Cardiac muscle cell (in vitro differentiated cells and primary cell): Measurements from ENCODE around the gene FAM228B. TPM values are rescaled to one million over a fixed set of nuclear protein-coding genes. Genes with fewer than 3 reads are reported as not detected.
"Not testable (repeated sequence)": the region's sequence is repeated elsewhere in the genome, so short reads cannot be mapped to it uniquely, and the experiment has no call there.

Experiments used
- DNase-seq, 2 donors: peaks; one replicate each; pipeline versions ENCODE4 v3.0.0 to v3.0.0-alpha.2; 2010 to 2017; ENCODE audit warnings: low read depth in 1 of 2, low spot score in 1 of 2
- H3K27ac ChIP-seq: fragments of 200-600 bp; sonication (generic); 2 replicates; pipeline ENCODE4 v1.5.1; 2016
- H3K27me3 ChIP-seq: fragments of 200-600 bp; sonication (generic); 2 replicates; pipeline ENCODE4 v1.6.0; 2016; ENCODE audit warnings: control low read depth
- H3K36me3 ChIP-seq: fragments of 200-600 bp; sonication (generic); 2 replicates; pipeline ENCODE4 v1.5.1; 2016; ENCODE audit warnings: control low read depth
- H3K4me1 ChIP-seq: fragments of 200-600 bp; sonication (generic); 2 replicates; pipeline ENCODE4 v1.8.1; 2017; ENCODE audit warnings: low read depth, mild to moderate bottlenecking, mixed run types
- H3K4me3 ChIP-seq: fragments of 200-600 bp; sonication (generic); 2 replicates; pipeline ENCODE4 v1.5.1; 2016; ENCODE audit warnings: mild to moderate bottlenecking
- H3K9me3 ChIP-seq: fragments of 200-600 bp; sonication (generic); 2 replicates; pipeline ENCODE4 v1.5.1; 2017; ENCODE audit warnings: low read depth, mild to moderate bottlenecking, control low read depth
- CTCF ChIP-seq: IDR thresholded peaks from 2 replicates; pipeline ENCODE4 v1.5.1; 2012; ENCODE audit warnings: low read depth, mild to moderate bottlenecking, low read length
- polyA plus RNA-seq: library from polyadenylated mRNA; unstranded; fragments of >200 nt; fragmentation: Nextera tagmentation; extraction: Ambion mirVana; gene quantifications from 2 replicates; pipeline ENCODE4 v1.2.1, GENCODE V29; 2016
- total RNA-seq: library from RNA; depleted of rRNA; stranded (reverse); fragments of >200 nt; gene quantifications from 2 replicates; pipeline ENCODE4 v1.2.3, GENCODE V29; 2016

FAM228B gene
- total and polyA plus RNA-seq, 2 experiments from 2014 or later = 16.3 to 60.5 TPM

GRCh38 chr2:24191156-24191555 lies 67.9 kb downstream of the FAM228B start:
- H3K4me3 ChIP-seq = no peak overlapping the region
- H3K27ac ChIP-seq = no peak overlapping the region
- H3K4me1 ChIP-seq = no peaks in the 10 kb centered on the region
- H3K36me3 ChIP-seq = no peaks in the 10 kb centered on the region
- TF ChIP-seq CTCF = no peak
- DNase-seq = no peak
- peaks cover 5% of the 10 kb centered on the region for H3K9me3 ChIP-seq
- no peaks in the 10 kb centered on the region for H3K27me3 ChIP-seq

- TF ChIP-seq CTCF = no peak
- no peaks in the 10 kb centered on the region for H3K36me3 ChIP-seq
- no peak overlapping the region for H3K27ac ChIP-seq
- peaks cover 5% of the 10 kb centered on the region for H3K9me3 ChIP-seq
- H3K4me3 ChIP-seq = no peak overlapping the region
- H3K4me1 ChIP-seq = no peaks in the 10 kb centered on the region
- no peaks in the 10 kb centered on the region for H3K27me3 ChIP-seq
- no peak for DNase-seq
These were observed 68.6 kb downstream of the FAM228B start for GRCh38 chr2:24191848-24192247.

- not testable (repeated sequence) for H3K27me3 ChIP-seq, DNase-seq, H3K4me3 ChIP-seq, H3K27ac ChIP-seq, H3K36me3 ChIP-seq, H3K9me3 ChIP-seq, H3K4me1 ChIP-seq
These were observed 73.9 kb downstream of the FAM228B start for GRCh38 chr2:24197213-24197612.

GRCh38 chr2:24199968-24200590 lies 76.8 kb downstream of the FAM228B start:
- Histone ChIP-seq H3K9me3 (no peaks in the 10 kb centered on the region), H3K4me3 (no peak overlapping the region), H3K27me3 (no peaks in the 10 kb centered on the region), H3K4me1 (no peaks in the 10 kb centered on the region), H3K36me3 (no peaks in the 10 kb centered on the region), H3K27ac (no peak overlapping the region)
- TF ChIP-seq CTCF = no peak
- peak in 1 of 2 donors; percentile 7 for DNase-seq

- no peaks in the 10 kb centered on the region for H3K9me3 ChIP-seq
- no peak for TF ChIP-seq CTCF
- H3K36me3 ChIP-seq = no peaks in the 10 kb centered on the region
- no peaks in the 10 kb centered on the region for H3K4me1 ChIP-seq
- no peak for DNase-seq
- no peak overlapping the region for H3K27ac ChIP-seq
- no peak overlapping the region for H3K4me3 ChIP-seq
- no peaks in the 10 kb centered on the region for H3K27me3 ChIP-seq
These were observed 77.5 kb downstream of the FAM228B start for GRCh38 chr2:24200799-24201198.

GRCh38 chr2:24203029-24203786 lies 79.9 kb downstream of the FAM228B start:
- no peaks in the 10 kb centered on the region for H3K27me3 ChIP-seq
- no peaks in the 10 kb centered on the region for H3K9me3 ChIP-seq
- no peak for TF ChIP-seq CTCF
- H3K27ac ChIP-seq = no peak overlapping the region
- no peaks in the 10 kb centered on the region for H3K36me3 ChIP-seq
- H3K4me1 ChIP-seq = no peaks in the 10 kb centered on the region
- no peak for DNase-seq
- H3K4me3 ChIP-seq = no peak overlapping the region
